ENCODE measurements around the gene TMEM108. TPM values are rescaled to one million over a fixed set of nuclear protein-coding genes. Genes with fewer than 3 reads are reported as not detected.

TMEM108 gene
- total and polyA plus RNA-seq, 3 donors from 2014 or later: 13.9 to 44.3 (median 16.1) TPM

DNA sequence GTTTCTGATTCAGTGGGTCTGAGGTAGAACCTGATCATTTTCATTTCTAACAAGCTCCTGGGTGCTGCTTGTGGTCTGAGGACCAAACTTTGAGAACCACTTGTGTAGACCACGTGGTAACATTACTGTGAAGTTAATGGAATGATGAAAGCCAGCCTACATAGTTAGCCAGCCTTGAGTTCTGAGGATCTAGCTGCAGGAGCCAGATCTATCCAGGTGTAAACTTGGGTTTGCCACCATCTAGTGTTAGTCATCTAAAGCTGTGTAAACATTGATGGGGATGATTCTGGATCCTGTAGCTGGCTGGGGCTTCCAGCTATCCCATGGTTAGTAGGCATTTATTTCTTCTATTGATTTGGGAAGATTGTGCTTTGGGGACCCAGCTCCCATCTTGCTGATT lies 170.0 kb downstream of the TMEM108 start:
- no peaks in the 10 kb centered on the region for H3K27me3 ChIP-seq
- 93 to 95% methylated on average over 1 of the region's 1 CpG for WGBS, 2 donors
- no peaks in the 10 kb centered on the region for H3K9me3 ChIP-seq
- intact Hi-C loops (cut with DNase I; ENCODE audit: low total_unique reads): no loop called here
- no peak for TF ChIP-seq POLR2A (IDR thresholded peaks at IDR 0.05)
- TF ChIP-seq, protein P1, sequence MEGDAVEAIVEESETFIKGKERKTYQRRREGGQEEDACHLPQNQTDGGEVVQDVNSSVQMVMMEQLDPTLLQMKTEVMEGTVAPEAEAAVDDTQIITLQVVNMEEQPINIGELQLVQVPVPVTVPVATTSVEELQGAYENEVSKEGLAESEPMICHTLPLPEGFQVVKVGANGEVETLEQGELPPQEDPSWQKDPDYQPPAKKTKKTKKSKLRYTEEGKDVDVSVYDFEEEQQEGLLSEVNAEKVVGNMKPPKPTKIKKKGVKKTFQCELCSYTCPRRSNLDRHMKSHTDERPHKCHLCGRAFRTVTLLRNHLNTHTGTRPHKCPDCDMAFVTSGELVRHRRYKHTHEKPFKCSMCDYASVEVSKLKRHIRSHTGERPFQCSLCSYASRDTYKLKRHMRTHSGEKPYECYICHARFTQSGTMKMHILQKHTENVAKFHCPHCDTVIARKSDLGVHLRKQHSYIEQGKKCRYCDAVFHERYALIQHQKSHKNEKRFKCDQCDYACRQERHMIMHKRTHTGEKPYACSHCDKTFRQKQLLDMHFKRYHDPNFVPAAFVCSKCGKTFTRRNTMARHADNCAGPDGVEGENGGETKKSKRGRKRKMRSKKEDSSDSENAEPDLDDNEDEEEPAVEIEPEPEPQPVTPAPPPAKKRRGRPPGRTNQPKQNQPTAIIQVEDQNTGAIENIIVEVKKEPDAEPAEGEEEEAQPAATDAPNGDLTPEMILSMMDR (IDR thresholded peaks at IDR 0.05): no peak
- no peak overlapping the region for H3K27ac ChIP-seq
- peaks cover 8% of the 10 kb centered on the region for H3K4me1 ChIP-seq
- no peak overlapping the region for H3K4me3 ChIP-seq
- DNase-seq: no peak
- no peaks in the 10 kb centered on the region for H3K36me3 ChIP-seq (ENCODE audit: low read depth, missing control alignments)

DNA sequence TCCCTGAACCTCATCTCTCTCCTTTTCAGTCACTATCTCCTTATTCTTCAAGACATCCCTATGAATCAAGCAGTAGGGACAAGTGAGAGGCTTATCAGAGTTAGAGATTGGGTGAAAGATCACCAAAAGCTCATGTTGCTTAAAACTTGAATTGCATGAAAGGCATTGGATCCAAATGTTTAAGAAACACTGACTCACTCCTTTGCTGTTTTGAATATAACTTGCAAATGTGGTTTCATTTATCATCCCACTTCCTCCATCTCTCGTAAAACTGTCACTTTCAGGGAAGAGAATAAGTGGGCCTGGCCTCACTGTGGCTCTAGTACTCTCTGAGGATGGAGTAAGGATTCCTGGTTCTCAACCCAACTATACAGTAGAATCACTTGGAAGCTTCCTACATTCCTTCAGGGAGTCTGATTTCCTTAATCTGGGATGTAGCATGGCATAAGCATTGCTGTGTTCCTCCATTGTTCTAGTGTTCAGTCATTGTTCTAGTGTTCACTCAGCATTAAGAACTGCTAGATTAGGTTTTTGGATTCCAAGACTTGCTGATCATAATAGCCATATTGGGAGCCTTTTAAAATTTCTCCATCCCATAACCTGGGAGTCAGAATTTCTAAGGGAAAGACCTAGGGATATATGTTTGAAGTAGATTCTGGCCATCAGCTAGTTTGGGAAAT lies 171.8 kb downstream of the TMEM108 start:
- Histone ChIP-seq H3K4me1 (peaks cover 8% of the 10 kb centered on the region), H3K9me3 (no peaks in the 10 kb centered on the region), H3K27ac (no peak overlapping the region), H3K36me3 (ENCODE audit: low read depth, missing control alignments) (no peaks in the 10 kb centered on the region), H3K4me3 (no peak overlapping the region), H3K27me3 (no peaks in the 10 kb centered on the region)
- TF ChIP-seq, protein P1 (IDR thresholded peaks at IDR 0.05): no peak
- no peak for TF ChIP-seq POLR2A (IDR thresholded peaks at IDR 0.05)
- intact Hi-C loops (cut with DNase I; ENCODE audit: low total_unique reads): no loop called here
- 75 to 92% methylated on average over 1 of the region's 1 CpG for WGBS, 2 donors
- DNase-seq: no peak

DNA sequence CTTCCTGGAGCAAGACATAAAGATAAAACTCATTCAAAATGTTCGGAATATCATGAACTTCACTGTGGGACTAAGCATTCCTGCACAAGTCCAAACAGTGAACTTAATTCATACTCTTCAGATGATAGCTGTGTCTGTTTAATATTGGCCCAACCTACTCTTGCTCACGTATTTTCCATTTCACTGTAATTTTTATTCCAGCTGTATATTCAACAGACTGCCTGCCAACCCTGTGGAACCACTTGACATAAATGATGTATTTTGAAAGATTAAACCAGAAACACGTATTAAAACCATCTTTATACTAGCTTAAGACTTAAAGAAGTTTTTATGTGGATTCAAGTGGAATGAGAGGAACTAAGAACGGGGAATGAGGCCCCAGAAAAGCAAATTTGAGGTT lies 172.5 kb downstream of the TMEM108 start:
- H3K4me1 ChIP-seq: peaks cover 8% of the 10 kb centered on the region
- TF ChIP-seq, protein P1 (IDR thresholded peaks at IDR 0.05): no peak
- no peak for TF ChIP-seq POLR2A (IDR thresholded peaks at IDR 0.05)
- intact Hi-C loops (cut with DNase I; ENCODE audit: low total_unique reads): no loop called here
- H3K27me3 ChIP-seq: no peaks in the 10 kb centered on the region
- DNase-seq: no peak
- no peaks in the 10 kb centered on the region for H3K36me3 ChIP-seq (ENCODE audit: low read depth, missing control alignments)
- H3K4me3 ChIP-seq: no peak overlapping the region
- 64 to 68% methylated on average over 4 of the region's 4 CpGs for WGBS, 2 donors
- H3K9me3 ChIP-seq: no peaks in the 10 kb centered on the region
- H3K27ac ChIP-seq: no peak overlapping the region

DNA sequence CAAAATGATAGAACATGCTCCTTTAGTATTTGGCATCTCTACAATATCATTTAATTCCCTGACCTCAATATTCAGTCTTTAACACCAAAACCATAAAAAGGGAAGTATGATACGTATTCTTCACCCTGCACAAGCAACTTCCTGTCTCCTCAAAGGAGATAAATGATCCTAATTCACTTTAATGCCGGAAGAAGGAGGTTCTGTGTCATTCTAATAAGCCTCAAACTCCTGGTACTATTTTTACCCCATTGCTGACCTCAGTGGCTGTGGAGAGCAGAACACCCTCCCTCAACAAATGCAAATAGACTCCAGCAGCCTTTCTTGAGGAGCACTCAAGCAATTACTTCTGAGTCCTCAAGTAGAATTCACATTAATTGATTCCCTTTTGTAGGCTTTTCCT lies 173.3 kb downstream of the TMEM108 start:
- WGBS, 2 donors: 40 to 53% methylated on average over 2 of the region's 2 CpGs
- DNase-seq: no peak
- TF ChIP-seq POLR2A (IDR thresholded peaks at IDR 0.05): no peak
- TF ChIP-seq, protein P1 (IDR thresholded peaks at IDR 0.05): no peak
- Histone ChIP-seq H3K4me3 (no peak overlapping the region), H3K27ac (no peak overlapping the region), H3K4me1 (peaks cover 8% of the 10 kb centered on the region), H3K27me3 (no peaks in the 10 kb centered on the region), H3K9me3 (no peaks in the 10 kb centered on the region), H3K36me3 (ENCODE audit: low read depth, missing control alignments) (no peaks in the 10 kb centered on the region)
- intact Hi-C loops (cut with DNase I; ENCODE audit: low total_unique reads): no loop called here

DNA sequence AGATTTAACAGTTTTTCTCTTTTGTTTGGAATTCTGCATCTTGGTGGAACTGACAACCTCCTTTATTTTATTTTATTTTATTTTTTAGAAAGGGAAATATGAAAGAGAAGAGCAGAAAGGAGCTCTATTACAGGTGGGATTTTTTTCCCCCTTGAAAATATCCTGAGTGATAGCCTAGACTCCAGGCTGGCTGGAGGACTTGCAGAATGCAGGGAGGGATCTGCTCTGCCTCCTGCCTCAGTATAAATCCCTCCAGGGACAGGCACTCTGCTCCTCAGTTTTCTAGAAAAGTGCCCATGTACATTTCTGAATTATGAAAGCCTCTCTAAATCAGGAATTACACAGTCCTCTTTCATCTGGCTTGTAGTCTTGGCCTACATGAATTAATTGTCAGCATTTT lies 173.7 kb downstream of the TMEM108 start:
- no peak for TF ChIP-seq POLR2A (IDR thresholded peaks at IDR 0.05)
- TF ChIP-seq, protein P1 (IDR thresholded peaks at IDR 0.05): no peak
- Histone ChIP-seq H3K27me3 (no peaks in the 10 kb centered on the region), H3K36me3 (ENCODE audit: low read depth, missing control alignments) (no peaks in the 10 kb centered on the region), H3K4me1 (peaks cover 8% of the 10 kb centered on the region), H3K9me3 (no peaks in the 10 kb centered on the region), H3K4me3 (no peak overlapping the region), H3K27ac (no peak overlapping the region)
- intact Hi-C loops (cut with DNase I; ENCODE audit: low total_unique reads): no loop called here
- no peak for DNase-seq
